CD4-positive, alpha-beta T cell (primary cell): ENCODE measurements around the gene DAB2. TPM values are rescaled to one million over a fixed set of nuclear protein-coding genes. Genes with fewer than 3 reads are reported as not detected.

ENCODE experiments used
- ATAC-seq: fragments of 200-7000 bp; cut with Tn5 transposase; one replicate; pipeline ENCODE4 v1.10.0; 2022; ENCODE audit warnings: mild to moderate bottlenecking; ENCODE audit not compliant: poor library complexity
- CTCF ChIA-PET: fragments of 350-600 bp; sonication (Branson Sonifier 250); formaldehyde crosslinking; loops from one replicate; lab custom pipeline; 2021; ENCODE audit warnings: antibody characterized with exemption, inconsistent platforms; lab: Charles Lee
- POLR2A ChIA-PET: fragments of 350-600 bp; sonication (Branson Sonifier 250); formaldehyde crosslinking; loops from one replicate; lab custom pipeline; 2021; ENCODE audit warnings: antibody characterized with exemption, inconsistent platforms; lab: Charles Lee
- DNase-seq, 14 experiments: peaks; one replicate each; pipeline ENCODE4 v3.0.0-alpha.2; 2013 to 2020; ENCODE audit warnings: mixed read lengths in 2 of 14
- H3K27ac ChIP-seq, 2 donors: one replicate each; pipeline versions ENCODE4 v1.5.1 to v1.7.0; 2013; ENCODE audit warnings: low read length in 2 of 2, low read depth in 1 of 2, mild to moderate bottlenecking in 1 of 2
- H3K27me3 ChIP-seq, 2 experiments: 1 replicate in 1 of 2; 2 replicates in 1 of 2; pipeline versions ENCODE4 v1.6.1 to v1.7.0; 2013; ENCODE audit warnings: low read length in 2 of 2, control low read depth in 1 of 2, mild to moderate bottlenecking in 1 of 2, moderate library complexity in 1 of 2; ENCODE audit not compliant: insufficient read depth in 2 of 2, control insufficient read depth in 1 of 2
- H3K36me3 ChIP-seq: one replicate; pipeline ENCODE4 v1.6.1; 2013; ENCODE audit warnings: low read length, control low read depth; ENCODE audit not compliant: insufficient read depth
- H3K4me1 ChIP-seq: one replicate; pipeline ENCODE4 v1.6.1; 2013; ENCODE audit warnings: low read length, control low read depth; ENCODE audit not compliant: insufficient read depth
- H3K4me3 ChIP-seq: one replicate; pipeline ENCODE4 v1.5.1; 2013; ENCODE audit warnings: mild to moderate bottlenecking, low read length, moderate library complexity
- H3K9me3 ChIP-seq, 2 experiments: 1 replicate in 1 of 2; 2 replicates in 1 of 2; pipeline versions ENCODE4 v1.6.1 to v1.7.0; 2013; ENCODE audit warnings: low read length in 2 of 2, mild to moderate bottlenecking in 2 of 2, control low read depth in 1 of 2, moderate library complexity in 1 of 2; ENCODE audit not compliant: control insufficient read depth in 1 of 2, insufficient read depth in 1 of 2
- H3K27ac Mint-ChIP-seq: one replicate; pipeline ENCODE4 v1.8.0; 2020; ENCODE audit warnings: mixed read lengths
- H3K27me3 Mint-ChIP-seq: one replicate; pipeline ENCODE4 v1.8.0; 2021; ENCODE audit warnings: mixed read lengths
- H3K36me3 Mint-ChIP-seq: one replicate; pipeline ENCODE4 v1.8.0; 2021; ENCODE audit warnings: low read depth, mixed read lengths
- H3K4me1 Mint-ChIP-seq: one replicate; pipeline ENCODE4 v1.8.0; 2021; ENCODE audit warnings: low read depth, mixed read lengths
- H3K4me3 Mint-ChIP-seq: one replicate; pipeline ENCODE4 v1.8.0; 2020; ENCODE audit warnings: mild to moderate bottlenecking, mixed read lengths
- H3K9me3 Mint-ChIP-seq: one replicate; pipeline ENCODE4 v1.8.0; 2020; ENCODE audit warnings: mixed read lengths
- CTCF ChIP-seq: fragments of 200-600 bp; IDR thresholded peaks from one replicate; pipeline ENCODE4 v1.8.0; 2022; ENCODE audit warnings: antibody characterized with exemption, mild to moderate bottlenecking
- intact Hi-C, 2 experiments: fragments of 100-400 bp; cut with DNase I in 1 of 2; cut with micrococcal nuclease in 1 of 2; formaldehyde crosslinking; loops; one replicate each; pipeline versions ENCODE4 v1.15.1 to v1.9.0; 2023 to 2025; cut with DNase I, micrococcal nuclease
- total RNA-seq, 174 experiments: library from RNA in 2 of 174; stranded (reverse) in 2 of 174; gene quantifications; one replicate each; pipeline ENCODE4 v1.2.3 and lab custom pipeline; 2021 to 2026

DAB2 gene
- total RNA-seq, 2 experiments from 2014 or later: 0.31 to 0.47 TPM

DNA sequence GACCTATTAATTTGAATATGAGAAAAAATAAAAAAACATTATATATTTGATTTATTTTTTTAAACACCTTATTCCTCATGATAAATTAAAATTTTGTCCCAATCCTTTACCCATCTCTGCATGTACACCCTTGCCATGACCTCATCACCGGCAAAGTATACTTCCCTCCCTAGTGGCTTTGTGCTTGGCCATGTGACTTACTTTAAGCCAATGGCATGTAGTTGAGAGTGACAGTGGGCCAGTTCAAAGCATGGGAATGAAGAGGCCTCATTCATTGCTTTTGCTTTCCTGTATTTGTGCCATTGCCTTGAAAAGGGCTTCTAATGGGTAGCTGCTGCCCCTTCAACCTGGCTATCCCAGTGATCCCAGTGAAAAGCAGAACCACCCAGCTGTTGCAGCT, 91.7 kb downstream of the DAB2 start:
- Mint-ChIP-seq H3K27ac (no peak overlapping the region), H3K4me3 (no peak overlapping the region), H3K27me3 (no peaks in the 10 kb centered on the region), H3K9me3 (peaks cover 4% of the 10 kb centered on the region), H3K4me1 (no peaks in the 10 kb centered on the region), H3K36me3 (no peaks in the 10 kb centered on the region)
- no peaks in the 10 kb centered on the region for H3K4me1 ChIP-seq
- no peak overlapping the region for H3K27ac ChIP-seq
- intact Hi-C loops: no loop called here
- DNase-seq: no peak
- no peak for TF ChIP-seq CTCF
- H3K4me3 ChIP-seq: no peak overlapping the region
- CTCF ChIA-PET: no interaction called here
- no peaks in the 10 kb centered on the region for H3K27me3 ChIP-seq
- H3K36me3 ChIP-seq: no peaks in the 10 kb centered on the region
- peaks cover 0 to 9% of the 10 kb centered on the region in 2 experiments for H3K9me3 ChIP-seq
- POLR2A ChIA-PET: no interaction called here
- ATAC-seq: no peak

DNA sequence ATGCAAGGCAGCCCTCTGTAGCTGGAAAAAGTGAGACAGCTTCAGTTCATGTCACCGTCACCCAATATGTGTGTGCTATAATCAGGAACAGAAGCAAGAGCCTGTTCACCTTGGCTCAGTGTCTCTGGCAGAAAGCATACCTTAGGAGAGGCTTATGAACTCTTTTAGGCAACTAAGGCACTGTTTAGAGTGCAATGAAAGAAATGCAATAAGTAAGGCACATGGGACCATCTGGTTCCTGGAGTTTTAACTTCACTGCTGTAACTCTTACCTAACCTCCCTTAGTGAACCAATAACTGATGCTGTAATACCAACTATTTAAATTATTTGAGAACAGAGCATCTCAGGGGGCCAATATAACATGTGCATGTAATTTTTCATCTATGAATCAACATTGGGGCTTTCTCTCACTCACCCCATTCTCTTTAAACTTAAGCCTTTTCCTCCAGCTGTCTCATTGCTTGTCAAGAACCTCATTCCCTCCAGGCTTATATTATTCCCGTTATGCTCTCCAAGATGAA, 92.9 kb downstream of the DAB2 start:
- no peaks in the 10 kb centered on the region for H3K27me3 Mint-ChIP-seq
- H3K36me3 Mint-ChIP-seq: no peaks in the 10 kb centered on the region
- no peak for TF ChIP-seq CTCF
- ChIA-PET POLR2A (no interaction called here), CTCF (no interaction called here)
- no peak overlapping the region for H3K4me3 ChIP-seq
- DNase-seq: no peak
- H3K27me3 ChIP-seq: no peaks in the 10 kb centered on the region
- no peak for ATAC-seq
- peaks cover 4% of the 10 kb centered on the region for H3K9me3 Mint-ChIP-seq
- H3K4me3 Mint-ChIP-seq: no peak overlapping the region
- no peak overlapping the region for H3K27ac ChIP-seq
- no peaks in the 10 kb centered on the region for H3K4me1 ChIP-seq
- no peak overlapping the region for H3K27ac Mint-ChIP-seq
- H3K9me3 ChIP-seq: peaks cover 0 to 9% of the 10 kb centered on the region in 2 experiments
- H3K4me1 Mint-ChIP-seq: no peaks in the 10 kb centered on the region
- no peaks in the 10 kb centered on the region for H3K36me3 ChIP-seq
- intact Hi-C loops: no loop called here

DNA sequence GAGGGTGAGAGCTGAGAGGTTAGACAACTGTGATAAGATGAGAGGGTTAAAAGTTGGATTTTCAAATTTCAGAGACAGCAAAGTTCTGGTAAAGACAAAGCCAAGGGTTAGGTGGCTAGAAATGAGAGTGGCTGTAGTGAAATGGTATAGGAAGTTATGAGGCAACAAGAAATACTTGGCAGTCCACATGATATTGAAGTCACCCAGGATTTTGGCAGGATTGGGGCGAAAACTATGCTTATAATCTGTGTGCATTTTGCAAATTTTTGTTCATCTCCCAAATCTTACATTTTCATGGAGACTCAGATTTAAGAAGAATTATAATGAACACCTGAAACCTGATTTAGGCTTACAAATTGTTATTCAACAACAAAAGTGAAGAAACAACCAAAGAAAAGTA, 96.0 kb downstream of the DAB2 start:
- TF ChIP-seq CTCF: no peak
- H3K36me3 Mint-ChIP-seq: no peaks in the 10 kb centered on the region
- H3K4me3 Mint-ChIP-seq: no peak overlapping the region
- ATAC-seq (no peak), DNase-seq (no peak)
- H3K4me3 ChIP-seq: no peak overlapping the region
- ChIA-PET POLR2A (no interaction called here), CTCF (no interaction called here)
- H3K27ac ChIP-seq: no peak overlapping the region
- no peaks in the 10 kb centered on the region for H3K36me3 ChIP-seq
- peaks cover 5% of the 10 kb centered on the region for H3K27me3 Mint-ChIP-seq
- H3K9me3 Mint-ChIP-seq: no peaks in the 10 kb centered on the region
- no peaks in the 10 kb centered on the region for H3K27me3 ChIP-seq
- no peaks in the 10 kb centered on the region for H3K4me1 Mint-ChIP-seq
- peaks cover 0 to 3% of the 10 kb centered on the region in 2 experiments for H3K9me3 ChIP-seq
- H3K27ac Mint-ChIP-seq: no peak overlapping the region
- H3K4me1 ChIP-seq: no peaks in the 10 kb centered on the region
- intact Hi-C loops: no loop called here
